Endometrial microvascular endothelial cells (primary cell): ENCODE measurements around the gene ANXA11. TPM values are rescaled to one million over a fixed set of nuclear protein-coding genes. Genes with fewer than 3 reads are reported as not detected.
"Not testable (repeated sequence)": the region's sequence is repeated elsewhere in the genome, so short reads cannot be mapped to it uniquely, and the experiment has no call there.

Source experiments
- in situ Hi-C: cut with HindIII; loops from 2 replicates; pipeline ENCODE4 v1.10.0; 2017; ENCODE audit warnings: low sequenced_read_pairs, low pct_unique_long_range_greater_than_20kb; ENCODE audit errors: inconsistent ontology term
- total RNA-seq: library from RNA; depleted of rRNA; stranded (reverse); fragments of >200 nt; gene quantifications from one replicate; pipeline ENCODE4 v1.2.3, GENCODE V29; 2015; ENCODE audit errors: inconsistent ontology term

Gene ANXA11
- 109 TPM for total RNA-seq

- in situ Hi-C loops = no loop called here
Observed at GRCh38 chr10:80205477-80206276, at the start of gene ANXA11. TSS of gene ANXA11 (minus strand) at chr10:80205537. CDS start at chr10:80172861, 32,676 bp downstream.

GRCh38 chr10:80254726-80255125 lies 49.4 kb upstream of the ANXA11 start:
- in situ Hi-C loops = not testable (repeated sequence)

- in situ Hi-C loops = not testable (repeated sequence)
Observed at GRCh38 chr10:80253963-80254271, 48.6 kb upstream of the ANXA11 start.

GRCh38 chr10:80253266-80253962 lies 48.1 kb upstream of the ANXA11 start:
- in situ Hi-C loops = no loop called here

- in situ Hi-C loops = no loop called here
Observed at GRCh38 chr10:80252296-80252887, 47.1 kb upstream of the ANXA11 start.

DNA sequence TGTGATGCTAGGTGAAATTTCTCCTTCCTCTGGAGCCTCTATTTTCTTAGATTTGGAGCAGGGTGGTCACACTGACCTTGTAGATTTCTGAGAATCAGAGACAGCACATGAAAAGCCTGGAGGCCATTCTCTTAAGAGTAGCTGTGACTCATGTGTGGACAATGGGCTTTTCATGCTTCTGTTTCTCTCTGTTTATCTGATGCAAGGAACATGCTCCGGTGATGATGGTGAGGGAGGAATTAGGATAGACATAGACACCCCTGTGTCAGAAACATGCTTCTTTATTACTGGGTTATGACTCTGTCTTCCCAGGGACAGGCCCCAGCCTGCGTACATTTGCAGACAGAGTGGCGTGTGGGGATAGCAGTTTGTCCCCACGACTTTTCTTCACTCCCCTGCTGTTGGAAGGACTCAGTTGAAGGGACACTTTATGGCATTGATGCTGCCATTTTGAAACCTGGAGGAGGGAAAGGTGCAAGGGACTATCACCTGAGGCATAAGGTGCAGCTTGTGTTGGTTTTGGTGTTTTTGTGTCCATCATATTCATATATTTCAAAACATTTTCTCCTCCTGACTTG lies 46.5 kb upstream of the ANXA11 start:
- in situ Hi-C loops = not testable (repeated sequence)

DNA sequence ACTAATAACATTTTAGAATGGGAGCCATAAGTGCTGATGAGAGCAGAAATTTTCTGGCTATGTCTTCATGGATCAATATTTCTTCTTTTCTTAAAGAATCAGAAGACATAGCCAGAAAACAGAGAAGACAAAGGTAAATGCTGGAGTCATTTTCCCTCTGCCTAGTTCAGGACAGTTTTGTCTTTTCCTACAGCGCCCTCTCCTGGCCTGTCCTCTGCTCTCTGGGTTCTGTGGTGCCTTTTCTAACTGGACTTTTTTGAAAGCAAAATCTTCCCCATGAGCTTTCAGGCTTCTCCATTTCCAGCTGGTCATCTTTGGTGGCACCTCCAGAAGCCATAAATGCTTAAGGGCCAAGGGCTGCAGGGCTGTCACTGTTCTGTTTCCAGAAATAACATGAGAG lies 45.1 kb upstream of the ANXA11 start:
- in situ Hi-C loops = not testable (repeated sequence)

GRCh38 chr10:80249906-80250305 lies 44.6 kb upstream of the ANXA11 start:
- in situ Hi-C loops = not testable (repeated sequence)

GRCh38 chr10:80247611-80248010 lies 42.3 kb upstream of the ANXA11 start:
- in situ Hi-C loops = not testable (repeated sequence)

DNA sequence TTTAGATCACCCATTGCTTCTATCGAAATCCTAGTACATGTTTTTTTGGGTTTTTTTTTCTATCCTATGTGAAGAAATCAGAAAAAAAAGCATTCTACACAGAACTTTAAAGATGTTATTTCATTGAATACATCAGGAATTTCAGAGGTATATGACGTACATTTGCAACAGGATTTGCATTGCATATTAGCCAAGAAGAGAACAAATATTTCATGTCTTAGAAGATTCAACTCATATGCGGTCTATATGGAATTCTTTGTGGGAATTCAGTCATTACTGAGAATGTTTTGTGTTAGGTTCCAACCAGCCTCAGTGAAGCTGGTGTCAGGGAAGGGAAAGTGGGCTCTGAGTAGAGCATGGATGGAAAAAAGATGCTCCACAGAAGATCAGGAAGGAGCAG lies 39.0 kb upstream of the ANXA11 start:
- in situ Hi-C loops = not testable (repeated sequence)

- in situ Hi-C loops = not testable (repeated sequence)
Observed at GRCh38 chr10:80242341-80242740, 37.0 kb upstream of the ANXA11 start.

- in situ Hi-C loops = not testable (repeated sequence)
Observed at GRCh38 chr10:80236457-80236856, 31.1 kb upstream of the ANXA11 start.

DNA sequence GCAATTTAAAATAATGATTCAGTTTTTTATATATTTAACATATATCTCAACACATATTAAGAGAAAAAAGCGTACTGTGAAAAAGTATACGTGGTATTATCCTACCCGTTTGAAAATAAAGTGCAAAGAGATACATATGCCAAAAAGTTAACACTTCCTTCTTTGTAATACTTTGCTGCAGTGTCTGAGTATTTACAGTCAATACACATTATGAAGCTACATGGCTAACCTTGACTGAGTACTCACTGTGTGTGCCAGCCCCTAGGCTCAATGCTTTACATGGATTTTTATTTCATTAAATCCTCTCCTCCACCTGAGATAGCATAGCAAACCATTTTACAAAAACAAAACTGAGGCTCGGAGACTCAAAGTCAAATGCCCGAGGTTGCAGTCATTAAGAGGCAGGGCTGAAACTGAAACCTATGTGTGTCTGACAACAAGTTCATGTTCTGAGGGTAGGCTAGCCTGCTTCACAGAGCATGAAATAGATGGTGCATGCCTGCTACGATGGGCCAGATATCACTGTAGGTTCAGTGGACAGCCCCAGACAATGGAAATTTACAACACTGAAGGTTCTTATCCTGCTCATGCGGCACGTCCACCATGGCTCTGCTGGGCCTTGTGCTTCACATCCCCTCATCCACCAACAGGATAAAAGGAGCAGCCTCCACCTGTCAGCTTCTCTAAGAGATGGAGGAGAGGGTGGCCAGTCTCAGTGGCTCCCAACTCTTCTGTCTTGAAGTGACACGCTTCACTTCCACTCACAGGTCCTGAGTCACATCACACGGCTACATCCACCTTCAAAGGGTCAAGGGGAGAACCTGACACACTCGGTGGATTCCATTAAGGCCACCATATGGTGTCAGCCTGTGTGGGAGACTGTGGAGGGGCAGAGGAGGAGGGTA lies 29.2 kb upstream of the ANXA11 start:
- in situ Hi-C loops = not testable (repeated sequence)

DNA sequence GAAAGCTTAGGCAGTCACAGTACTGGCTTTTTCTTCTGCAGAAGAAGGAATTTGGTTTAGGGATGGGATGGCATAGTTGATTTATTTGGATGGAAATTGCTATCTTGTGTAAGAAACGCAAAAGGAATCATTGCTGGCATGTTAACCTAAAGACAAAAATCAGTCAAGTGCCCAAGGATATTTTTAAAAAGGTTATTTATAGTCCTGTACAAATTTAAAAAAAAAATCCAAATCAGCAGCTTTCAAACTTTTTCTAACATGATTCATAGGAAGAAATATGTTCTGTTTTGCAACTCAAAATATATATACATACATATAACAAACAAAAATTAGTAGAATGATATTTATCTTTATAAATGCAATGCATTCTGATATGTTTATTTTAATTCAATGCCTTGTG lies 28.5 kb upstream of the ANXA11 start:
- in situ Hi-C loops = not testable (repeated sequence)

GRCh38 chr10:80226723-80227122 lies 21.4 kb upstream of the ANXA11 start:
- in situ Hi-C loops = not testable (repeated sequence)

GRCh38 chr10:80223031-80223419 lies 17.7 kb upstream of the ANXA11 start:
- in situ Hi-C loops = not testable (repeated sequence)

GRCh38 chr10:80218878-80219277 lies 13.5 kb upstream of the ANXA11 start:
- in situ Hi-C loops = not testable (repeated sequence)

DNA sequence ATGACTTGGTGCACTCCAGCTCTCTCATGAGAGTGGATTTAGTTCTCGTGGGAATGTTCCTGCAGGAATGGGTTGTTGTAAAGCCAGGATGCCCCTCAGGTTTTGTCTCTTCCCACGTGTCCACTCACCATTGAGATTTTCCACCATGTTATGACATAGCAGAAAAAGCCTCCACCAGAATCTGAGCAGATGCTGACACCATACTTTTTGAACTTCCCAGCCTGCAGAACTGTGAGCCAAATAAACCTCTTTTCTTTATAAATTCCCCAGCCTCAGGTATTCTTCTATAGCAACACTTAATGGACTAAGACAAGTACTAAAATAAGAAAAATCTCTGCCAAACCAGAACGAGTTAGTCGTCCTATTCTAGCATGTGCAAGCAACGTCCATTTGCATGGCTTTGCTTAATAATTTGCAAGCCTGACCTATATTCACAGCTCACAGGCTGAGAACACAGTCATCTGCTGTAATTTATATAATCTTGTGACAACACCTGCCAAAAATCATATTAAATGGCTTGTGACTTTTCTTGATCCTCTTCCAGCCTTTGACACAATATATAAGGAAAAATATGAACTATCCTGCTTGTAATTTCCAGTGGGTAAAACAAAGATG lies 9.1 kb upstream of the ANXA11 start:
- in situ Hi-C loops = not testable (repeated sequence)
